MCF 10A (cell line): ENCODE results near the gene BACH2. TPM values are rescaled to one million over a fixed set of nuclear protein-coding genes. Genes with fewer than 3 reads are reported as not detected.

ENCODE experiments used
- BruUV-seq: library from RNA; stranded (reverse); fragments of 400-500 nt; replicated peaks from 2 replicates; lab custom pipeline; 2021; lab: Mats Ljungman, UMichigan
- CTCF ChIA-PET: fragments of 300-600 bp; sonication (Branson Sonifier 250); formaldehyde crosslinking; extraction: SDS; loops from one replicate; lab custom pipeline; 2021; ENCODE audit warnings: antibody characterized with exemption, inconsistent platforms; lab: Yijun Ruan, JAX
- POLR2A ChIA-PET: fragments of 300-600, 350-650 bp; sonication (Branson Sonifier 250); formaldehyde crosslinking; extraction: SDS; loops from one replicate; lab custom pipeline; 2020; ENCODE audit warnings: antibody characterized with exemption, inconsistent platforms; lab: Yijun Ruan, JAX
- DNase-seq: peaks from one replicate; pipeline ENCODE4 v3.0.0-alpha.2; 2018; ENCODE audit not compliant: unreplicated experiment
- H3K27ac Mint-ChIP-seq: one replicate; pipeline ENCODE4 v1.8.0; 2022; ENCODE audit warnings: mild to moderate bottlenecking, low read depth, mixed read lengths; ENCODE audit not compliant: unreplicated experiment
- H3K27me3 Mint-ChIP-seq: one replicate; pipeline ENCODE4 v1.8.0; 2022; ENCODE audit warnings: mixed read lengths; ENCODE audit not compliant: insufficient read depth, unreplicated experiment
- H3K36me3 Mint-ChIP-seq: one replicate; pipeline ENCODE4 v1.8.0; 2022; ENCODE audit warnings: mild to moderate bottlenecking, moderate library complexity, mixed read lengths; ENCODE audit not compliant: insufficient read depth, unreplicated experiment
- H3K4me1 Mint-ChIP-seq: one replicate; pipeline ENCODE4 v1.8.0; 2022; ENCODE audit warnings: mixed read lengths; ENCODE audit not compliant: insufficient read depth, unreplicated experiment
- H3K4me3 Mint-ChIP-seq: one replicate; pipeline ENCODE4 v1.8.0; 2022; ENCODE audit warnings: mild to moderate bottlenecking, moderate library complexity, mixed read lengths; ENCODE audit not compliant: unreplicated experiment
- H3K9me3 Mint-ChIP-seq: one replicate; pipeline ENCODE4 v1.8.0; 2022; ENCODE audit warnings: mixed read lengths; ENCODE audit not compliant: unreplicated experiment
- intact Hi-C: fragments of 100-400 bp; cut with micrococcal nuclease; formaldehyde crosslinking; loops from 2 replicates; pipeline ENCODE4 v1.14.1; 2022
- total RNA-seq: library from RNA; stranded (reverse); gene quantifications from 2 replicates; pipeline ENCODE4 v1.2.3, GENCODE V29; 2022
- TF ChIP-seq, protein P1 (sequence below): fragments of 200-600 bp; IDR thresholded peaks from one replicate; pipeline ENCODE4 v1.8.0; 2022; ENCODE audit warnings: antibody characterized with exemption, mild to moderate bottlenecking; ENCODE audit not compliant: unreplicated experiment

The BACH2 gene
- total RNA-seq, 1 experiment from 2014 or later, result 9.9 TPM

DNA sequence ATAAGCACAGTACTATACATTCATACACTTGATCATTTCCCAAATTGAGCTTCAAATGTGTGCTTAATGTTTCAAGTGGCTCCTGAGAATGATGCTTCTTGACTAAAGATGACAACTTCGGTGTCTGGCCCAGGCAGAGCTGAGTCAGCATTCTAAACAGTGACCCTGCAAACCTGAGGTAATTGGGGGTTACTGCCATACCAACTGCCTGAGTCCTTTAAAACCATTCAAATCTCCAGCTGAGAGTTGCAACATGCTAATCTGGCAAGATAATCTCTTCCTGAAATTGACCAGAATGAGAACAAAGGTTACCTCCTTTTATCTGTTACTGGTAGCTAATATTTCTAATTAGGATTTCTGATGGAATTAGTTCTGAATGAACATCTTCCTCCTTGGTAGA lies 8.2 kb downstream of the BACH2 start:
- TF ChIP-seq, protein P1, sequence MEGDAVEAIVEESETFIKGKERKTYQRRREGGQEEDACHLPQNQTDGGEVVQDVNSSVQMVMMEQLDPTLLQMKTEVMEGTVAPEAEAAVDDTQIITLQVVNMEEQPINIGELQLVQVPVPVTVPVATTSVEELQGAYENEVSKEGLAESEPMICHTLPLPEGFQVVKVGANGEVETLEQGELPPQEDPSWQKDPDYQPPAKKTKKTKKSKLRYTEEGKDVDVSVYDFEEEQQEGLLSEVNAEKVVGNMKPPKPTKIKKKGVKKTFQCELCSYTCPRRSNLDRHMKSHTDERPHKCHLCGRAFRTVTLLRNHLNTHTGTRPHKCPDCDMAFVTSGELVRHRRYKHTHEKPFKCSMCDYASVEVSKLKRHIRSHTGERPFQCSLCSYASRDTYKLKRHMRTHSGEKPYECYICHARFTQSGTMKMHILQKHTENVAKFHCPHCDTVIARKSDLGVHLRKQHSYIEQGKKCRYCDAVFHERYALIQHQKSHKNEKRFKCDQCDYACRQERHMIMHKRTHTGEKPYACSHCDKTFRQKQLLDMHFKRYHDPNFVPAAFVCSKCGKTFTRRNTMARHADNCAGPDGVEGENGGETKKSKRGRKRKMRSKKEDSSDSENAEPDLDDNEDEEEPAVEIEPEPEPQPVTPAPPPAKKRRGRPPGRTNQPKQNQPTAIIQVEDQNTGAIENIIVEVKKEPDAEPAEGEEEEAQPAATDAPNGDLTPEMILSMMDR, result no peak
- H3K9me3 Mint-ChIP-seq, result peaks cover 8% of the 10 kb centered on the region
- no peaks in the 10 kb centered on the region for H3K27me3 Mint-ChIP-seq
- BruUV-seq, result no TSS peak
- no peaks in the 10 kb centered on the region for H3K36me3 Mint-ChIP-seq
- no peak overlapping the region for H3K27ac Mint-ChIP-seq
- ChIA-PET CTCF (interaction anchor here (0.5 to 6.9 kb wide), 13 partner anchors 95 to 1326 kb away, joined by 3 to 54 read pairs (median 5); no protein-coding TSS in a partner anchor), POLR2A (interaction anchor here (1.1 kb wide), 1 partner anchor 70 kb away, joined by 3 read pairs; no protein-coding TSS in a partner anchor)
- intact Hi-C loops, result loop anchor here (5.0 to 10.0 kb wide), 2 partner anchors 74 to 101 kb away; no protein-coding TSS in a partner anchor
- DNase-seq, result no peak
- H3K4me3 Mint-ChIP-seq, result no peak overlapping the region
- H3K4me1 Mint-ChIP-seq, result peaks cover 9% of the 10 kb centered on the region

DNA sequence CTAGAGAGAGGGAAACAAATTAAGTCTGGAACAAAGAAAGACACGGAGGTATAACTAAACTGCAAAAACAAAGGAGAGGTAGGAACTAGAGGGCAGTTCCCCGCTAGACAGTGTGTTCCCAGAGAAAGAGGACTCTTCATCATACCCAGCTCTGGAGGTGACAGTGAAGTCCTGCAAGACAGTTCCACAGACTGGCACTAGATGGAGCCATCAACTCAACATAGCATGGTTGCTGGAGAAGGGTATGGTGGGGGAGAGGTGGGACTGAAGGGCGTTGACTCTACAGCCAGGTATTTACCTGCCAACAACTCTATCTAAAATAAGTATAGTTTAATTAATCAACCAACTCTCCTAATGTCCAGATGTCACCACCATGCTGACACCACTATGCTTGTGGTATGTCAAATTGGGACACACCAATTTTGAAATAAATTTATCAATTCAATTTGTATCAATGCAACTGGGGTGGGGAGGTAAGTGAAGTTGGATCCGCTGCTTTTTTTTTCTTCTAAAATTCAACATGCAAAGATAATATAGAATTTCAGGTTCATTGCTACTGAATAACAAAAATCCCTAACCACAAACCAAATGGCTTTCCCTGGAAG lies 9.7 kb downstream of the BACH2 start:
- ChIA-PET POLR2A (interaction anchor here (0.7 to 4.0 kb wide), 7 partner anchors 9 to 199 kb away, joined by 3 to 47 read pairs (median 4); partner anchors contain the start of gene BACH2), CTCF (interaction anchor here (0.5 to 6.9 kb wide), 16 partner anchors 8 to 346 kb away, joined by 3 to 54 read pairs (median 3); no protein-coding TSS in a partner anchor)
- Mint-ChIP-seq H3K27ac (no peak overlapping the region), H3K9me3 (peaks cover 8% of the 10 kb centered on the region), H3K4me1 (peaks cover 9% of the 10 kb centered on the region), H3K36me3 (no peaks in the 10 kb centered on the region), H3K27me3 (no peaks in the 10 kb centered on the region), H3K4me3 (no peak overlapping the region)
- intact Hi-C loops, result loop anchor here (1.0 to 10.0 kb wide), 3 partner anchors 72 to 192 kb away; no protein-coding TSS in a partner anchor
- BruUV-seq, result no TSS peak
- peak; percentile 69 for DNase-seq
- TF ChIP-seq, protein P1, result peak; percentile 64

DNA sequence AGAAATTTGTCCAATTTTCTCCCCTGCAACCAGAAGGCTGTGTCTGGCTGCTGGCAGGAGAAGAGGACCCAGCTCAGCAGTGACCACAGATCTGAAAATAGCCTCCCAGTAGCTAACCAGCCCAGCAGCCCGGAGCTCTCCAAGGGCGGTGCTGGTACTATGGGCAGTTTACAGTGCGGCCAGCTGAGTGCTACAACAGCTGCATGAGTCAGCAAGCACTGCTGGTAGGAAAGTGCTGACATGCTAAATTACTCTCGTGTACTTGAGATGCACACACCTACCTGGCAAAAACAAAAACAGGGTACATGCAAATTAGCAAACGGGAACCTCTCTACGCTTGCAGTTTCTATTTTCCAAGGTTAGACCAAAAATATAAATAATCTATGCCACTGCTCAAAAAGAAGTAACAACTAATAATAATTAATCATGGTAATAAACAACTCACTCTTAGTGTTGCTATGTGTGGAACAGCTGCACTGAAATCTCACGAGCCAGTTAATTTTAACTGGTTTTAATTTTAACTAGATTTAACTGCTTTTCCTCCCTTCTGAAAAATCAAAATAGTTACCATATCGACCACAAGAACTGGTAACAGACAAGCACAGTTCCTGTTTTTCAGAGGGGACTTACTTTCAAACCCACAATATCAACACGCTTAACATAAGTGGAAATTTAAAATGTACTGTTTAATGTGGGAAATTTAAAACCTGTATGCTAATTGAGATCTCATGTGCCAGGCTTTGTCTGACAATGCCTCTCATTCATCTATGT lies 10.8 kb downstream of the BACH2 start:
- H3K36me3 Mint-ChIP-seq, result no peaks in the 10 kb centered on the region
- peaks cover 8% of the 10 kb centered on the region for H3K9me3 Mint-ChIP-seq
- no peak overlapping the region for H3K4me3 Mint-ChIP-seq
- TF ChIP-seq, protein P1, result no peak
- peak; percentile 89 for DNase-seq
- ChIA-PET CTCF (interaction anchor here (0.6 to 6.9 kb wide), 21 partner anchors 10 to 914 kb away, joined by 3 to 54 read pairs (median 4); partner anchors contain the start of gene BACH2), POLR2A (interaction anchor here (0.7 to 4.0 kb wide), 16 partner anchors 10 to 457 kb away, joined by 3 to 47 read pairs (median 4); partner anchors contain the start of gene BACH2)
- no TSS peak for BruUV-seq
- intact Hi-C loops, result loop anchor here (5.0 to 10.0 kb wide), 2 partner anchors 71 to 98 kb away; no protein-coding TSS in a partner anchor
- peaks cover 9% of the 10 kb centered on the region for H3K4me1 Mint-ChIP-seq
- no peak overlapping the region for H3K27ac Mint-ChIP-seq
- no peaks in the 10 kb centered on the region for H3K27me3 Mint-ChIP-seq
